ENCODE measurements around the gene PLXNA2. TPM values are rescaled to one million over a fixed set of nuclear protein-coding genes. Genes with fewer than 3 reads are reported as not detected.
A peak's percentile ranks its signal among the peaks of the same experiment; 100 is the strongest.

PLXNA2 gene
- total RNA-seq, 1 experiment from 2014 or later = 0.89 TPM

- Histone ChIP-seq H3K79me2 (ENCODE audit: insufficient read depth, low read length) (no peaks in the 10 kb centered on the region), H3K4me1 (ENCODE audit: control insufficient read depth in 1 of 2, insufficient read depth in 2 of 2, low read length in 2 of 2) (no peaks in the 10 kb centered on the region), H3K36me3 (ENCODE audit: control insufficient read depth in 1 of 2, insufficient read depth in 2 of 2, low read length in 2 of 2) (no peaks in the 10 kb centered on the region), H3K27ac (ENCODE audit: low read depth, low read length) (no peak overlapping the region), H4K20me1 (ENCODE audit: insufficient read depth) (no peaks in the 10 kb centered on the region), H3K9me3 (ENCODE audit: control insufficient read depth in 1 of 2, insufficient read depth in 1 of 2, low read depth in 1 of 2, low read length in 2 of 2) (no peaks in the 10 kb centered on the region), H3K9me2 (ENCODE audit: insufficient read depth) (no peaks in the 10 kb centered on the region), H3K27me3 (ENCODE audit: insufficient read depth, low read length) (peaks cover 28% of the 10 kb centered on the region), H2AFZ (ENCODE audit: low read depth, low read length, poor library complexity, severe bottlenecking) (no peak overlapping the region), H3K4me2 (ENCODE audit: low read length) (no peak overlapping the region), H3K4me3 (replicated peaks in 1 of 2; ENCODE audit: low read depth in 1 of 2, low read length in 2 of 2) (no peak overlapping the region), H3K9ac (ENCODE audit: low read length) (no peak overlapping the region)
- TF ChIP-seq TCF7L2 (IDR thresholded peaks at IDR 0.05; ENCODE audit: borderline replicate concordance, extremely low read depth, insufficient read depth, insufficient read length) = no peak
- TF ChIP-seq RAD21 (IDR thresholded peaks at IDR 0.05; ENCODE audit: low read depth) = peak; percentile 59
- TF ChIP-seq, protein P1, sequence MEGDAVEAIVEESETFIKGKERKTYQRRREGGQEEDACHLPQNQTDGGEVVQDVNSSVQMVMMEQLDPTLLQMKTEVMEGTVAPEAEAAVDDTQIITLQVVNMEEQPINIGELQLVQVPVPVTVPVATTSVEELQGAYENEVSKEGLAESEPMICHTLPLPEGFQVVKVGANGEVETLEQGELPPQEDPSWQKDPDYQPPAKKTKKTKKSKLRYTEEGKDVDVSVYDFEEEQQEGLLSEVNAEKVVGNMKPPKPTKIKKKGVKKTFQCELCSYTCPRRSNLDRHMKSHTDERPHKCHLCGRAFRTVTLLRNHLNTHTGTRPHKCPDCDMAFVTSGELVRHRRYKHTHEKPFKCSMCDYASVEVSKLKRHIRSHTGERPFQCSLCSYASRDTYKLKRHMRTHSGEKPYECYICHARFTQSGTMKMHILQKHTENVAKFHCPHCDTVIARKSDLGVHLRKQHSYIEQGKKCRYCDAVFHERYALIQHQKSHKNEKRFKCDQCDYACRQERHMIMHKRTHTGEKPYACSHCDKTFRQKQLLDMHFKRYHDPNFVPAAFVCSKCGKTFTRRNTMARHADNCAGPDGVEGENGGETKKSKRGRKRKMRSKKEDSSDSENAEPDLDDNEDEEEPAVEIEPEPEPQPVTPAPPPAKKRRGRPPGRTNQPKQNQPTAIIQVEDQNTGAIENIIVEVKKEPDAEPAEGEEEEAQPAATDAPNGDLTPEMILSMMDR (IDR thresholded peaks at IDR 0.05 in 2 of 3, conservative IDR thresholded peaks at IDR 0.05 in 1 of 3; ENCODE audit: borderline replicate concordance in 1 of 3, insufficient read depth in 1 of 3, low read depth in 2 of 3, low read length in 2 of 3) = peak; percentile 38 to 74 (median 62); a peak in 5 of 6 replicates
- ChIA-PET RAD21 (ENCODE audit: low non-redundant PET in 1 of 2, low total read pairs in 2 of 2, uncharacterized antibody in 2 of 2, unreplicated experiment in 2 of 2) (no interaction called here), CTCF (interaction anchor here (0.6 to 1.4 kb wide), 7 partner anchors 8 to 251 kb away, joined by 3 to 10 read pairs (median 4); partner anchors contain the start of gene PLXNA2), POLR2A (no interaction called here)
- intact Hi-C loops (cut with micrococcal nuclease) = no loop called here
- no TSS peak for BruUV-seq (replicated peaks)
- ATAC-seq = peak; percentile 78
- no peak for DNase-seq (ENCODE audit: low read depth, low spot score)
These were observed 250.4 kb downstream of the PLXNA2 start for GRCh38 chr1:207993477-207994445.

GRCh38 chr1:207992677-207993236 is 251.4 kb downstream of the PLXNA2 start:
- no peak for TF ChIP-seq ELF1 (IDR thresholded peaks at IDR 0.05; ENCODE audit: borderline replicate concordance, low read depth)
- TF ChIP-seq EZH2 (IDR thresholded peaks at IDR 0.05) = no peak
- TF ChIP-seq CEBPB (IDR thresholded peaks at IDR 0.05; ENCODE audit: low read depth) = no peak
- no peak for TF ChIP-seq SP1 (IDR thresholded peaks at IDR 0.05; ENCODE audit: low read depth)
- no peak for TF ChIP-seq EGR1 (IDR thresholded peaks at IDR 0.05; ENCODE audit: low read depth)
- TF ChIP-seq FOSL1 (IDR thresholded peaks at IDR 0.05; ENCODE audit: low read depth) = no peak
- H4K20me1 ChIP-seq (ENCODE audit: insufficient read depth) = no peaks in the 10 kb centered on the region
- no peak overlapping the region for H3K9ac ChIP-seq (ENCODE audit: low read length)
- no peak overlapping the region for H3K4me2 ChIP-seq (ENCODE audit: low read length)
- H3K36me3 ChIP-seq (ENCODE audit: control insufficient read depth in 1 of 2, insufficient read depth in 2 of 2, low read length in 2 of 2) = no peaks in the 10 kb centered on the region
- H3K27me3 ChIP-seq (ENCODE audit: insufficient read depth, low read length) = peaks cover 28% of the 10 kb centered on the region
- H3K9me3 ChIP-seq (ENCODE audit: control insufficient read depth in 1 of 2, insufficient read depth in 1 of 2, low read depth in 1 of 2, low read length in 2 of 2) = no peaks in the 10 kb centered on the region
- no peaks in the 10 kb centered on the region for H3K79me2 ChIP-seq (ENCODE audit: insufficient read depth, low read length)
- ATAC-seq (no peak), DNase-seq (ENCODE audit: low read depth, low spot score) (no peak)
- POLR2A ChIA-PET = no interaction called here
- no TSS peak for BruUV-seq (replicated peaks)
- RAD21 ChIA-PET (ENCODE audit: low non-redundant PET in 1 of 2, low total read pairs in 2 of 2, uncharacterized antibody in 2 of 2, unreplicated experiment in 2 of 2) = no interaction called here
- no peaks in the 10 kb centered on the region for H3K9me2 ChIP-seq (ENCODE audit: insufficient read depth)
- no peak overlapping the region for H3K27ac ChIP-seq (ENCODE audit: low read depth, low read length)
- H2AFZ ChIP-seq (ENCODE audit: low read depth, low read length, poor library complexity, severe bottlenecking) = no peak overlapping the region
- intact Hi-C loops (cut with micrococcal nuclease) = no loop called here
- no peak overlapping the region for H3K4me3 ChIP-seq (replicated peaks in 1 of 2; ENCODE audit: low read depth in 1 of 2, low read length in 2 of 2)
- no peaks in the 10 kb centered on the region for H3K4me1 ChIP-seq (ENCODE audit: control insufficient read depth in 1 of 2, insufficient read depth in 2 of 2, low read length in 2 of 2)
- CTCF ChIA-PET = interaction anchor here (0.6 to 1.4 kb wide), 6 partner anchors 9 to 252 kb away, joined by 3 to 10 read pairs (median 4); partner anchors contain the start of gene PLXNA2

All from HCT116 (cell line).